CD4-positive, alpha-beta T cell treated with Interleukin-15 for 1 hour (primary cell): ENCODE results near the gene RAB41.
"Not testable (repeated sequence)": the region's sequence is repeated elsewhere in the genome, so short reads cannot be mapped to it uniquely, and the experiment has no call there.

Source experiments
- DNase-seq: peaks from one replicate; pipeline ENCODE4 v3.0.0-alpha.2; 2020

RAB41 gene

GRCh38 chrX:70292788-70293187 is 10.8 kb downstream of the RAB41 start:
- DNase-seq = no peak

- no peak for DNase-seq
Measured at GRCh38 chrX:70293621-70294020, 11.6 kb downstream of the RAB41 start.

- no peak for DNase-seq
Measured at GRCh38 chrX:70301716-70302115, 19.7 kb downstream of the RAB41 start.

- no peak for DNase-seq
Measured at GRCh38 chrX:70313503-70313902, 31.5 kb downstream of the RAB41 start.

GRCh38 chrX:70322784-70323183 is 40.8 kb downstream of the RAB41 start:
- no peak for DNase-seq

- DNase-seq = not testable (repeated sequence)
Measured at GRCh38 chrX:70323628-70324027, 41.7 kb downstream of the RAB41 start.

GRCh38 chrX:70324326-70324725 is 42.4 kb downstream of the RAB41 start:
- DNase-seq = no peak

GRCh38 chrX:70331161-70331560 is 49.2 kb downstream of the RAB41 start:
- no peak for DNase-seq

- no peak for DNase-seq
Measured at GRCh38 chrX:70332600-70332999, 50.6 kb downstream of the RAB41 start.
